Cardiac fibroblast (primary cell): ENCODE data around the gene PLA2G2C.

Experiments used
- DNase-seq, 2 donors: peaks; one replicate each; pipeline versions ENCODE4 v3.0.0 to v3.0.0-alpha.2; 2010; ENCODE audit warnings: low read depth in 2 of 2
- H3K4me3 ChIP-seq, 2 donors: replicated peaks in 1 of 2; 1 replicate in 1 of 2; 2 replicates in 1 of 2; pipeline ENCODE4 v1.5.1; 2011; ENCODE audit warnings: low read depth in 2 of 2, low read length in 2 of 2, mild to moderate bottlenecking in 2 of 2, moderate library complexity in 1 of 2
- CTCF ChIP-seq: IDR thresholded peaks from one replicate; pipeline ENCODE4 v1.5.1; 2011; ENCODE audit warnings: low read depth, mild to moderate bottlenecking, low read length, inconsistent platforms

The PLA2G2C gene

GRCh38 chr1:20191266-20191825, 5.0 kb upstream of the PLA2G2C start:
- DNase-seq, result no peak
- no peak for TF ChIP-seq CTCF
- H3K4me3 ChIP-seq, result no peak overlapping the region

- DNase-seq, result no peak
- no peak overlapping the region for H3K4me3 ChIP-seq
- no peak for TF ChIP-seq CTCF
These were observed 4.2 kb upstream of the PLA2G2C start for GRCh38 chr1:20190256-20191160.

- no peak overlapping the region for H3K4me3 ChIP-seq
- no peak for DNase-seq
- no peak for TF ChIP-seq CTCF
These were observed 3.3 kb upstream of the PLA2G2C start for GRCh38 chr1:20189664-20190063.

GRCh38 chr1:20188455-20188817, 2.1 kb upstream of the PLA2G2C start:
- TF ChIP-seq CTCF, result no peak
- no peak for DNase-seq
- no peak overlapping the region for H3K4me3 ChIP-seq

- no peak overlapping the region for H3K4me3 ChIP-seq
- no peak for DNase-seq
- no peak for TF ChIP-seq CTCF
These were observed 1.6 kb upstream of the PLA2G2C start for GRCh38 chr1:20187813-20188454.

- H3K4me3 ChIP-seq, result no peak overlapping the region
- no peak for TF ChIP-seq CTCF
- no peak for DNase-seq
These were observed 940 bp upstream of the PLA2G2C start for GRCh38 chr1:20187103-20187812.
